NT2/D1 (cell line): Measurements from ENCODE around the gene HMGB4.

Experiments
- SUZ12 ChIP-seq: IDR thresholded peaks from 2 replicates; pipeline ENCODE4 v1.6.1; 2011; ENCODE audit not compliant: insufficient read length, insufficient read depth; ENCODE audit errors: extremely low read depth
- YY1 ChIP-seq: IDR thresholded peaks from 2 replicates; pipeline ENCODE4 v1.6.1; 2011; ENCODE audit not compliant: insufficient read length, insufficient read depth
- ZNF274 ChIP-seq: IDR thresholded peaks from 2 replicates; pipeline ENCODE4 v1.6.1; 2011; ENCODE audit warnings: mild to moderate bottlenecking, low read depth, low read length

DNA sequence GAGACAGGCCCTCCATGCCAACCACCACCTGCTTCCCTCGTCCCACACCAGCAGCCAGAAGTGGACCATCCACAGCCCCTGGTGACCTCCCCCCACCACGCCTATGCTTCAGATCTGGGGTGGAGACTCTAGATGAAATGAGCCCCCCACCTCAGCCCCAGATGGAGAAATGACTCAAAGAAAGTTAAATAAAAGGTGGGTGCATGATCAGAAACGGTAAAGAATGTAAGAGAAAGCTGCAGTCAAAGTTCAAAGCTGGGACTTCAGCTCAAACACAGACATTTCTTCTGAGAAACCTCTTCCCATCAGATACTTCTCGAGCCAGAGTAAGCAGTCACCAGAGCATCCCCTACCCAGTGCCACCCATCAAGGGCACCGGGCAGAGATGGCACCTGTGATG is 43.1 kb upstream of the HMGB4 start:
- TF ChIP-seq SUZ12 (no peak), ZNF274 (no peak), YY1 (no peak)
